DMS153 treated with DMSO at 0.1 percent for 48 hours (cell line): ENCODE results near the gene APCDD1.
"Not testable (repeated sequence)": the region's sequence is repeated elsewhere in the genome, so short reads cannot be mapped to it uniquely, and the experiment has no call there.

Experiments used
- DNase-seq: peaks from one replicate; lab custom pipeline; 2025; ENCODE audit not compliant: unreplicated experiment; lab: John Stamatoyannopoulos, UW

APCDD1 gene

GRCh38 chr18:10461989-10462388, 7.6 kb downstream of the APCDD1 start:
- DNase-seq = no peak

GRCh38 chr18:10462597-10462996, 8.2 kb downstream of the APCDD1 start:
- no peak for DNase-seq

GRCh38 chr18:10463096-10463495, 8.7 kb downstream of the APCDD1 start:
- DNase-seq = no peak

GRCh38 chr18:10463741-10464140, 9.3 kb downstream of the APCDD1 start:
- no peak for DNase-seq

GRCh38 chr18:10464161-10464648, 9.8 kb downstream of the APCDD1 start:
- DNase-seq = not testable (repeated sequence)

GRCh38 chr18:10465174-10465939, 10.9 kb downstream of the APCDD1 start:
- DNase-seq = no peak

- no peak for DNase-seq
These were observed 16.0 kb downstream of the APCDD1 start for GRCh38 chr18:10470429-10470828.

- DNase-seq = no peak
These were observed 17.1 kb downstream of the APCDD1 start for GRCh38 chr18:10471574-10471973.

- no peak for DNase-seq
These were observed 18.7 kb downstream of the APCDD1 start for GRCh38 chr18:10473132-10473531.

- no peak for DNase-seq
These were observed 19.9 kb downstream of the APCDD1 start for GRCh38 chr18:10474309-10474708.

- DNase-seq = no peak
These were observed 20.8 kb downstream of the APCDD1 start for GRCh38 chr18:10475276-10475653.

- no peak for DNase-seq
These were observed 21.3 kb downstream of the APCDD1 start for GRCh38 chr18:10475654-10476291.

- DNase-seq = no peak
These were observed 21.9 kb downstream of the APCDD1 start for GRCh38 chr18:10476338-10476791.

GRCh38 chr18:10477121-10477862, 22.9 kb downstream of the APCDD1 start:
- DNase-seq = no peak

GRCh38 chr18:10477863-10478260, 23.4 kb downstream of the APCDD1 start:
- no peak for DNase-seq

- DNase-seq = no peak
These were observed 27.4 kb downstream of the APCDD1 start for GRCh38 chr18:10481831-10482230.

- DNase-seq = no peak
These were observed 28.0 kb downstream of the APCDD1 start for GRCh38 chr18:10482363-10482984.

GRCh38 chr18:10482985-10483949, 28.8 kb downstream of the APCDD1 start:
- DNase-seq = no peak

- DNase-seq = no peak
These were observed 31.0 kb downstream of the APCDD1 start for GRCh38 chr18:10485475-10485874.

- DNase-seq = no peak
These were observed 31.9 kb downstream of the APCDD1 start for GRCh38 chr18:10486362-10486761.
